Aorta (tissue), 5 donors: ENCODE results near the gene VPS33B. TPM values are rescaled to one million over a fixed set of nuclear protein-coding genes. Genes with fewer than 3 reads are reported as not detected.
A peak's percentile ranks its signal among the peaks of the same experiment; 100 is the strongest.

Experiments
- ATAC-seq: fragments of 200-7000 bp; cut with Tn5 transposase; one replicate; pipeline ENCODE4 v1.9.1; 2022; ENCODE audit warnings: moderate library complexity; ENCODE audit not compliant: low FRiP score
- DNase-seq, 2 donors: peaks; one replicate each; pipeline ENCODE4 v3.0.0-alpha.2; 2020
- H3K27ac ChIP-seq, 2 donors: one replicate each; pipeline ENCODE4 v1.5.1; 2013; ENCODE audit warnings: low read length in 2 of 2, mild to moderate bottlenecking in 2 of 2, moderate library complexity in 2 of 2, control low read depth in 1 of 2, inconsistent platforms in 1 of 2, low read depth in 1 of 2
- H3K27me3 ChIP-seq, 2 donors: one replicate each; pipeline ENCODE4 v1.6.1; 2013; ENCODE audit warnings: control low read depth in 1 of 2, low read length in 1 of 2, mild to moderate bottlenecking in 1 of 2, moderate library complexity in 1 of 2; ENCODE audit not compliant: insufficient read depth in 2 of 2, control insufficient read depth in 1 of 2
- H3K36me3 ChIP-seq, 2 donors: one replicate each; pipeline ENCODE4 v1.6.1; 2013; ENCODE audit warnings: control low read depth in 1 of 2, low read length in 1 of 2, mild to moderate bottlenecking in 1 of 2; ENCODE audit not compliant: insufficient read depth in 2 of 2, control insufficient read depth in 1 of 2
- H3K4me1 ChIP-seq, 2 donors: one replicate each; pipeline ENCODE4 v1.6.1; 2013; ENCODE audit warnings: low read length in 2 of 2, control low read depth in 1 of 2, mild to moderate bottlenecking in 1 of 2, moderate library complexity in 1 of 2; ENCODE audit not compliant: insufficient read depth in 2 of 2, control insufficient read depth in 1 of 2
- H3K4me3 ChIP-seq, 2 donors: one replicate each; pipeline ENCODE4 v1.5.1; 2013; ENCODE audit warnings: low read length in 2 of 2, control low read depth in 1 of 2, mild to moderate bottlenecking in 1 of 2
- H3K9me3 ChIP-seq: one replicate; pipeline ENCODE4 v1.6.1; 2013; ENCODE audit warnings: mild to moderate bottlenecking, low read length; ENCODE audit not compliant: control insufficient read depth
- WGBS, 2 donors: extraction: QIAGEN DNeasy Blood & Tissue Kit; methylation state at CpG; one replicate each; pipeline ENCODE4 v1.1.7; 2013; 5-methylcytosine and 5-hydroxymethylcytosine counted together
- intact Hi-C, 2 donors: fragments of 100-400 bp; cut with DNase I; formaldehyde crosslinking; loops; one replicate each; pipeline versions ENCODE4 v1.14.2 to v1.15.0; 2022
- polyA plus RNA-seq, 2 donors: library from polyadenylated mRNA; stranded (reverse); fragments of 200-250 nt; gene quantifications; one replicate each; pipeline ENCODE4 v1.2.3, GENCODE V29; 2013
- total RNA-seq, 2 donors: library from RNA; stranded (reverse); fragmentation: NEBNext Ultra II Directional; extraction: Animal tissue kit (Norgen Biotek cat#: 25700); gene quantifications; one replicate each; pipeline ENCODE4 v1.2.1, GENCODE V29; 2021
- donor health status: healthy with polysubstance abuse.
- donor health status: Bipolar disorder and iron deficiency.
- donor health status: DM: no; HTN: no; CAD: no.
- donor health status: DM: no; HTN: no; CAD: no.
- donor health status: DM: yes; HTN: yes; CAD: no.

Gene VPS33B
- total and polyA plus RNA-seq, 4 donors = 4.8 to 14.8 (median 13.8) TPM

DNA sequence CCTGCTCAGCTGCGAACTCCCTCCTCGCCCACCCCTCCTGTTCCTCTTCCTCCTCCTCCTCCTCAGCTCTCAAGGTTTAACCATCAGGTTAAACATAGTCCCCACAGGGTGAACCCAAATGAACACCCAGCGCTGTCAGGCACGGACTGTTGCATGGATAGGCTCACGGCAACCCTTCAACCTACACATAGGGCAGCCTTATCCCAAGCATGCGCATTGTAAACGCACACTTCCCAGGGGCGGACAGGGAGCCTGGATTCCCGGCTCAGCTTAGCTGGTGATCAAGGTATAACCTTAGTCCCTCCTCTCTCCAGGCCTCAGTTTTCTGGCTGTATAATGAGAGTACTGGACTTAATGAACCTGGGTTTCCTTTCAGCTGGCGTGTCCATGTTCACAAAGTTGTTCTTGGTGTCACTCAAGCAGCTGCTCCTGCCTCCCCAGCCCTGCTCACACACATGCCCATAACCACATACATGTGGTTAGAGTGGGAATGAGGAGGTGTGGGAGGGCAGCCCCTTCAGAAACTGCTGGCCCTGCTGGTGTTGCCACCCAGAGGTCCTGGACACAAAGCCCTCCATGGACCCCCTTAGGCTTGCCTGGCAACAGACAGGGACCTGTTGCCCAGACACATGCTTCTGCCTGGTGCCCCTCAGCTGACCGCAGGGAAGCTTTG lies 20.9 kb upstream of the VPS33B start:
- DNase-seq (no peak), ATAC-seq (no peak)
- Histone ChIP-seq H3K36me3 (no peaks in the 10 kb centered on the region), H3K4me1 (no peaks in the 10 kb centered on the region), H3K9me3 (no peaks in the 10 kb centered on the region), H3K4me3 (no peak overlapping the region), H3K27ac (no peak overlapping the region), H3K27me3 (no peaks in the 10 kb centered on the region)
- intact Hi-C loops = no loop called here
- 86 to 87% methylated on average over 11 of the region's 11 CpGs for WGBS, 2 donors

GRCh38 chr15:91040856-91041255 lies 18.5 kb upstream of the VPS33B start:
- intact Hi-C loops = no loop called here
- H3K4me1 ChIP-seq = no peaks in the 10 kb centered on the region
- H3K36me3 ChIP-seq = no peaks in the 10 kb centered on the region
- 81 to 84% methylated on average over 8 of the region's 8 CpGs for WGBS, 2 donors
- H3K4me3 ChIP-seq = no peak overlapping the region
- no peak overlapping the region for H3K27ac ChIP-seq
- no peak for DNase-seq
- H3K9me3 ChIP-seq = no peaks in the 10 kb centered on the region
- H3K27me3 ChIP-seq = no peaks in the 10 kb centered on the region
- ATAC-seq = no peak

DNA sequence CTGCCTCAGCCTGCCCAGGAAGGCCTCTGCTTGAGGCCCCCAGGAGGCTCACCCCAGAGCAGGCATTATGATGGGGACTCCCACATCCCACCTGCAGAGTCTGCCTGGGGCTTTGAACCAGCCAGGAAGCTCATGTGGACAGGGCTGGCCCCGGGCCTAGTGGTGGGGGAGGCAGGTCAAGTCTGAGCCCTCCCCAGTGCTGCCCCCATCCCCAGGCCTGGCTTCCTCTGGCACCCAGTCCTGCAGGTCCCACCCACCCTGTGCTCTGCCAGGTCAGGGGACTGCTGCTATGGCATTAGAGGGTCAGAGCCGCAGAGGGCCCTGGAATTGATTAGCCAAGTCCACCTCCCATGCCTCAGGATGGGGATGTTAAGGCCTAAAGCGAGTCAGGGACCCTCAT lies 17.6 kb upstream of the VPS33B start:
- WGBS, 2 donors = 79 to 85% methylated on average over 3 of the region's 3 CpGs
- no peak for ATAC-seq

DNA sequence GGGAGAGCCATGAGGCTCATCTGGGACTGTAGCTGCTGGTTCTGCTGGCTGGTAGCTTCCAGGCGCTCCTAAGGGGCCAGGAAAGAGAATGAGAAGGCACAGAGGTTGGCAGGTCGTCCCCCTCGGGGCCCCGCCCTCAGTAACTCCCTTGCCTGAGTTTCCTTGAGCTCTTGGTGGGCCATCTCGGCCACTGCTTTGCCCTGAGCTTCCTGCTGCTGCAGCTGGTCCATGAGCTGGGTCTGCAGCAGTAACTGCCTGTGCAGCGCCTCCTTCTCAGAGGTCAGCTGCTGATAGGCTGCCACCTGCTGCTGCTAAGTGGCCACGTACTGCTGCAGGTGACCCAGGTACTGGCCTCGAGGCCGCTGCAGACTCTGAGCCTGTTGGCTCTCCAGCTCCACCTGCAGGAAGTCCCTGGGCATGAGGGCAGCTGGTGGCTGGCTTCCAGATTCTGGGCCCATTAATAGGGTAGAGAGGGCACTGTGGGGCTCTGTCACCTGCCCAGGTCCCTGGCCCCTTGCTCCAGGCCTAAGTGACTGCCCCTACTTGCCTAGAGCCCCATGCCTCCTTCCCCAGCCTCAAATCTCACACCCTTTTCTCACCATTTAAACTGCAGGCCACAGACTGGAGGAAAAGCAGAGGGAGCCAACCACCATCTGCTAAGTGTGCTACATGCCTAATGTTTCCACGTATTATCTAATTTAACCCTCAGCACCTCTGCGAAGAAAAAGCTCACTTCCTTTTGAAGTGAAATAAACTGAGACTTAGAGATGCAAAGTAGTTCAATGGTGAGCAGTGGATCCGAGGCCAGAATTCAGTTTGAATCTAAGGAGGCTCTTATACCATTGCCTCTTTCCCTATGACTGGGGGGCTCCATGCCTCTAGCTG lies 10.8 kb upstream of the VPS33B start:
- Histone ChIP-seq H3K9me3 (no peaks in the 10 kb centered on the region), H3K27ac (no peak overlapping the region), H3K4me1 (no peaks in the 10 kb centered on the region), H3K27me3 (no peaks in the 10 kb centered on the region), H3K36me3 (no peaks in the 10 kb centered on the region), H3K4me3 (no peak overlapping the region)
- DNase-seq (peak in 1 of 2 donors; percentile 56), ATAC-seq (no peak)
- 37 to 46% methylated on average over 12 of the region's 12 CpGs for whole genome bisulfite sequencing, 2 donors
- intact Hi-C loops = loop anchor here in 1 of 2 donors (10.0 kb wide), 1 partner anchor 78 kb away; the partner anchor contains the start of gene RCCD1

More for the DNA sequence above, 17.6 kb upstream of the VPS33B start:
- Histone ChIP-seq H3K27ac (no peak overlapping the region), H3K9me3 (no peaks in the 10 kb centered on the region), H3K36me3 (no peaks in the 10 kb centered on the region), H3K4me1 (no peaks in the 10 kb centered on the region), H3K4me3 (no peak overlapping the region), H3K27me3 (no peaks in the 10 kb centered on the region)
- intact Hi-C loops = loop anchor here in 1 of 2 donors (10.0 kb wide), 1 partner anchor 85 kb away; the partner anchor contains the start of gene RCCD1
- no peak for DNase-seq

GRCh38 chr15:91031796-91032195 lies 9.4 kb upstream of the VPS33B start:
- DNase-seq (no peak), ATAC-seq (no peak)
- H3K4me3 ChIP-seq = no peak overlapping the region
- no peaks in the 10 kb centered on the region for H3K9me3 ChIP-seq
- intact Hi-C loops = loop anchor here in 1 of 2 donors (10.0 kb wide), 1 partner anchor 77 kb away; the partner anchor contains the start of gene RCCD1
- H3K4me1 ChIP-seq = no peaks in the 10 kb centered on the region
- no peak overlapping the region for H3K27ac ChIP-seq
- H3K27me3 ChIP-seq = no peaks in the 10 kb centered on the region
- H3K36me3 ChIP-seq = no peaks in the 10 kb centered on the region
- WGBS, 2 donors = 79 to 83% methylated on average over 10 of the region's 10 CpGs

- Histone ChIP-seq H3K9me3 (no peaks in the 10 kb centered on the region), H3K27me3 (no peaks in the 10 kb centered on the region), H3K36me3 (no peaks in the 10 kb centered on the region), H3K4me3 (no peak overlapping the region), H3K4me1 (no peaks in the 10 kb centered on the region), H3K27ac (no peak overlapping the region)
- intact Hi-C loops = loop anchor here in 1 of 2 donors (10.0 kb wide), 1 partner anchor 73 kb away; the partner anchor contains the start of gene RCCD1
- DNase-seq = no peak
- 63 to 66% methylated on average over 1 of the region's 1 CpG for WGBS, 2 donors
- ATAC-seq = no peak
These were observed 5.3 kb upstream of the VPS33B start for GRCh38 chr15:91027677-91028076.

DNA sequence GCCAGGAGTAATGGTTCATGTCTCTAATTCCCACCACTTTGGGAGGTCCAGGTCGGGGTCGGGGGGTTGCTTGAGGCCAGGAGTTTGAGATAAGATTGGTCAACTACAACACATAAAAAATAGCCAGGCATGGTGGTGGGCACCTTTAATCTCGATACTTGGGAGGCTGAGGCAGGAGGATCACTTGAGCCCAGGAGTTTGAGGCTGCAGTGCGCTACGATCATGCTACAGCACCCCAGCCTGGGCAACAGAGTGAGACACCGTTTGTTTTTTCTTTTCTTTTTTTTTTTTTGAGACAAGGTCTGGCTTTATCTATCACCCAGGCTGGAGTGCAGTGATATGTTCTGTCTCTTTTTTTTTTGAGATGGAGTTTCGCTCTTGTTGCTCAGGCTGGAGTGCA lies 1.3 kb upstream of the VPS33B start:
- H3K4me3 ChIP-seq = no peak overlapping the region
- no peaks in the 10 kb centered on the region for H3K9me3 ChIP-seq
- no peaks in the 10 kb centered on the region for H3K36me3 ChIP-seq
- H3K27ac ChIP-seq = no peak overlapping the region
- H3K27me3 ChIP-seq = no peaks in the 10 kb centered on the region
- intact Hi-C loops = loop anchor here in 1 of 2 donors (10.0 kb wide), 1 partner anchor 69 kb away; the partner anchor contains the start of gene RCCD1
- WGBS, 2 donors = 87 to 88% methylated on average over 7 of the region's 7 CpGs
- ATAC-seq (no peak), DNase-seq (no peak)
- no peaks in the 10 kb centered on the region for H3K4me1 ChIP-seq

DNA sequence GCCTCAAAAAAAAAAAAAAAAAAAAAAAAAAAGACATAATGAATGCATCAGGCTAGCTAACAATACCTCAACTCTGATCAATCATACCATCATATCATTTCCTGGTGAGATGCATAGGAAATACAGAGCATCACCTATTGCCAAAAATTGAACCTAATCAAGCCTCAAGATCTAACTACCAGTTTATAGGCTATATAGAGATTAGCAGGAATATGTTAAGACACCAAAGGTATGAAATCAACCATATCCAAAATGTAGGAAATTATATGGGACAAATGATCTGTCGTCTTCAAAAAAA lies 387 bp upstream of the VPS33B start:
- Histone ChIP-seq H3K27ac (no peak overlapping the region), H3K9me3 (no peaks in the 10 kb centered on the region), H3K36me3 (no peaks in the 10 kb centered on the region), H3K27me3 (no peaks in the 10 kb centered on the region), H3K4me1 (no peaks in the 10 kb centered on the region), H3K4me3 (peak overlapping the region; percentile 75 to 85)
- WGBS, 2 donors = 27 to 39% methylated on average over 1 of the region's 1 CpG
- intact Hi-C loops = loop anchor here in 1 of 2 donors (10.0 kb wide), 1 partner anchor 68 kb away; the partner anchor contains the start of gene RCCD1
- no peak for ATAC-seq
- DNase-seq = no peak
